Fibroblast of villous mesenchyme (primary cell): ENCODE results near the gene TUBG2. TPM values are rescaled to one million over a fixed set of nuclear protein-coding genes. Genes with fewer than 3 reads are reported as not detected.

Experiments
- DNase-seq: peaks from one replicate; pipeline ENCODE4 v3.0.0-alpha.2; 2010; ENCODE audit warnings: low read depth
- H3K4me3 ChIP-seq: 2 replicates; pipeline ENCODE4 v1.5.1; 2011; ENCODE audit warnings: low read depth, mild to moderate bottlenecking, low read length
- total RNA-seq: library from RNA; depleted of rRNA; stranded (reverse); fragments of >200 nt; gene quantifications from 2 replicates; pipeline ENCODE4 v1.2.3, GENCODE V29; 2012
- TF ChIP-seq, protein P1 (sequence below): IDR thresholded peaks from 2 replicates; pipeline ENCODE4 v1.5.1; 2012; ENCODE audit warnings: low read depth, mild to moderate bottlenecking, low read length; ENCODE audit not compliant: insufficient read depth

TUBG2 gene
- total RNA-seq, 1 donor = 11.7 TPM

DNA sequence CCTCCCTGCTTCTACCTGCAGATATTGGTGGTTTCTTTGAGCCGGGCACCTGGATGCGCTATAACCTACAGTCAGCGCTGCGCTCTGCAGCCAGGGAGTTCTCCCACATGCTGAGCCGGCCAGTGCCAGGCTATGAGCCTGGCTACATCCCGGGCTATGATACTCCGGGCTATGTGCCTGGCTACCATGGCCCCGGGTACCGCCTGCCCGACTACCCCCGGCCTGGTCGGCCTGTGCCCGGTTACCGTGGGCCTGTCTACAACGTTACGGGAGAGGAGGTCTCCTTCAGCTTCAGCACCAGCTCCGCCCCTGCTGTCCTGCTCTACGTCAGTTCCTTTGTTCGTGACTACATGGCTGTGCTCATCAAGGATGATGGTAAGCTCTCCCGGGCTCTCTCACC lies 36.4 kb downstream of the TUBG2 start:
- no peak for DNase-seq
- H3K4me3 ChIP-seq = no peak overlapping the region
- TF ChIP-seq, protein P1, sequence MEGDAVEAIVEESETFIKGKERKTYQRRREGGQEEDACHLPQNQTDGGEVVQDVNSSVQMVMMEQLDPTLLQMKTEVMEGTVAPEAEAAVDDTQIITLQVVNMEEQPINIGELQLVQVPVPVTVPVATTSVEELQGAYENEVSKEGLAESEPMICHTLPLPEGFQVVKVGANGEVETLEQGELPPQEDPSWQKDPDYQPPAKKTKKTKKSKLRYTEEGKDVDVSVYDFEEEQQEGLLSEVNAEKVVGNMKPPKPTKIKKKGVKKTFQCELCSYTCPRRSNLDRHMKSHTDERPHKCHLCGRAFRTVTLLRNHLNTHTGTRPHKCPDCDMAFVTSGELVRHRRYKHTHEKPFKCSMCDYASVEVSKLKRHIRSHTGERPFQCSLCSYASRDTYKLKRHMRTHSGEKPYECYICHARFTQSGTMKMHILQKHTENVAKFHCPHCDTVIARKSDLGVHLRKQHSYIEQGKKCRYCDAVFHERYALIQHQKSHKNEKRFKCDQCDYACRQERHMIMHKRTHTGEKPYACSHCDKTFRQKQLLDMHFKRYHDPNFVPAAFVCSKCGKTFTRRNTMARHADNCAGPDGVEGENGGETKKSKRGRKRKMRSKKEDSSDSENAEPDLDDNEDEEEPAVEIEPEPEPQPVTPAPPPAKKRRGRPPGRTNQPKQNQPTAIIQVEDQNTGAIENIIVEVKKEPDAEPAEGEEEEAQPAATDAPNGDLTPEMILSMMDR = no peak

DNA sequence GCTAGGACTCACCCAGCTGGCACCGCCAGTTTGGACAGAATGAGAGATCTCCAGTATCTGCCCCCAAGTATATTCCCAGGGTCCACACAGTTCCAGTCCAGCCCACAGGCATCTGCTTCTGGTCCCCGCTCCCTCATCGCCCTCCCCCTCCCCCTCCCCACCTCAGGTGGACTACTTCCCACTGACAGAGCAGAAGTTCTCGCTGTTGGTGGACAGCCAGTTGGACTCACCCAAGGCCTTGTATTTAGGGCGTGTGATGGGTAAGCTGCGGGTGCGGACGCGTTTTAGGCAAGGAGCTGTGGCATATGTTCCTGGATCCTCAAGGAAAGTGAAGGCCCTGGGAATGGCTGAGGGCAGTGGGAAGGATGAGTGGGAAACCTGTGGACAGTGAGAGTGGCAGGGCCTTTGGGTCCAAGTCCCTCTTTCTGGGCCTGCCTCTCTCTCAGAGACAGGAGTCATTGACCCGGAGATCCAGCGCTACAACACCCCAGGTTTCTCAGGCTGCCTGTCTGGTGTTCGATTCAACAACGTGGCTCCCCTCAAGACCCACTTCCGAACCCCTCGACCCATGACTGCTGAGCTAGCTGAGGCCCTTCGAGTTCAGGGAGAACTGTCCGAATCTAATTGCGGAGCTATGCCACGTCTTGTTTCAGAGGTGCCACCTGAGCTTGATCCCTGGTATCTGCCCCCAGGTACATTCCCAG lies 38.2 kb downstream of the TUBG2 start:
- no peak overlapping the region for H3K4me3 ChIP-seq
- DNase-seq = no peak
- TF ChIP-seq, protein P1 = no peak

DNA sequence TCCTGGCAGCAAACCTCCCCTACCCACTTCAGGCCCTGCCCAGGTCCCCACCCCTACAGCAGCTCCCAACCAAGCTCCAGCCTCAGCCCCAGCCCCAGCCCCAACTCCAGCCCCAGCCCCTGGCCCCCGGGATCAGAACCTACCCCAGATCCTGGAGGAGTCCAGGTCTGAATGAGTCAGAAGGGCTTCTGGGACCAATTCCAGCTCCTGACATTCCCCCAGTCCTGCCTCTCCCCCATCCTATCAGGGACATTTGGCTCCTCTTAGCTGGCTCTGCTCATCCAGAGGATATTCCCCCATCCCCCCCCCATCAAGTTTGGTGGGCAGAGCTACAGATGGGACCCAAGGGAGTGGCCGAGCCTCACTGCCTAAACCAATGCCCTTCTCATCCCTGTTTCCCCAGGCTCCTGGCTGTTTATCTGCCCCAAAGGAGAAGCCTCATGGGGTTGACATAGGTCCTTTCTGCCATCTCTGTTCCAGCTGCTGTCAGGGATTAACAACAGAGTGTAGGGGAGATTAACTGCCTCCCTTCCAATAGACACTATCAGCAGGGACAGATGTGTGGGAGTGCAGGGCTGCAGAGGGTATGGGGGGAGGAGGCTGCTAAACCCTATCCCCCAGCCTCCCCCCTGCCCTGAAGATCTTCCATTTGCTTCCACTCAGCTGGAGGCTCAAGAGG lies 39.8 kb downstream of the TUBG2 start:
- TF ChIP-seq, protein P1 = no peak
- peak; percentile 75 for DNase-seq
- no peak overlapping the region for H3K4me3 ChIP-seq

DNA sequence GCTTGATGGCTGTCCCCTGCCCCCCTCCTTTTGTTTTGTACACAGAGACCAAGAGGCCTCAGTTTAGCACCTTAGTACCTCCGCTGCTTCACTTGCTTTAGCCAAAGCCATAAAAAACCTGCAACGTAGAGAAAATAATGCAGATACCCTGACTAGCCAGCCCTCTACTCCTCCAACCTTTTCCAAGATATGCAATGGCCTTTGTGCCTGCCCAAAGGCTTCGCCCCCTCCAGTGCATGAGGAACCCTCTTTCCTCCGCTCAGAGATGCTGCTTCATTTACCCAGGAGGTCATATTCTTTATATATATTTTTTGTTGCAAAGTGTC lies 40.3 kb downstream of the TUBG2 start:
- TF ChIP-seq, protein P1 = no peak
- no peak overlapping the region for H3K4me3 ChIP-seq
- no peak for DNase-seq

DNA sequence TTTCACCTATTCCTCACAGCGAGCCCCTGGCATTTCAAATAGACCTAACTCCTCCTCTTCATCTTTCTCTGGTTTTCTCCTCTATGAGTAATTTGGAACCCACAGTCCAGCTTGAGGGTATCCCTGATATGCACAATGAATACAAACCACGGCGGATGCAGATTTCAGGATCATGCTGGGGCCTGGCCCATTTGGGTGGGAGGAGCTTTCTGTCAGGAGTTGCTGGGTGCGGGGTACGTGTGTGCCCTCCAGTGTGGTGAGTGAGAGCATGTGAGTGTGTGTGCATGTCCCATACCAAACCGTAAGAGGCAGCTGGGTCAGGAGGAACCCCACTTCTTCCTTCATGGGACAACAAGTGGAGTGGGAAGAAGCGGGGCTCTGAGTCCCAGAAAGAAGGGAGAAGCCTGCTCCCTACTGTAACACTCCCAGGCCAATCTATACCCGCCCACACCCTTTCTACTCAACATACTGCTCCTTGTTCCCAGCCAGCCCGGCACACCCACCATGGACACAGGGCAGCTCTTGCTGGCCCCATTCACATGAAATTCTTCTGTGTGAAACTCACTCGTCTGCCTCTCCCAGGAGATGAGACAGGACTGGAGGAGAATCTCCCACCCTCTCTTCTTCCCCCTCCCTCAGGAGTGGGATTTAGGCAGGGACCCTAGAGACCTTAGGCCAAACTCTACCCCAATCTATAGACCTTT lies 41.7 kb downstream of the TUBG2 start:
- no peak for DNase-seq

DNA sequence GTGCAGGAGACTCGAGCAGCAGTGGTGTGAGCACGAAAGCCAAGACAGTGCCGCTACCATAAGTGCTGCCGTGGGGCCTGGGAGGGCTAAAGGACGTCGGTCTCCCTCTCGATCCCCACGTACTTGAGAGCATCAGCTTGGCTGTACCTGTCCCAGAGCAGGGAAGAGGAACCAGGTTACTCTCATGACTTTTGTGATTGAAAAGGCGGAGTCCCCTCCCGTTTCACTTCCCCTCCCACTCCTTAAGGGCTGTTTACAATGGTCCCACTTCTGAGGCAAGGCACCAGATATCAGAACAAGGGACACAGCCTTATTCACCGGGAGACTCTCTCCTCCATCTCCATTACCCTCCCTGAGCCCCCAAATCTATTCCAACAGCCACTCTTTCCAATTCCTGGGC lies 43.4 kb downstream of the TUBG2 start:
- TF ChIP-seq, protein P1 = no peak
- no peak for DNase-seq
- H3K4me3 ChIP-seq = no peak overlapping the region

More for the DNA sequence above, 41.7 kb downstream of the TUBG2 start:
- H3K4me3 ChIP-seq = no peak overlapping the region
- TF ChIP-seq, protein P1 = no peak

DNA sequence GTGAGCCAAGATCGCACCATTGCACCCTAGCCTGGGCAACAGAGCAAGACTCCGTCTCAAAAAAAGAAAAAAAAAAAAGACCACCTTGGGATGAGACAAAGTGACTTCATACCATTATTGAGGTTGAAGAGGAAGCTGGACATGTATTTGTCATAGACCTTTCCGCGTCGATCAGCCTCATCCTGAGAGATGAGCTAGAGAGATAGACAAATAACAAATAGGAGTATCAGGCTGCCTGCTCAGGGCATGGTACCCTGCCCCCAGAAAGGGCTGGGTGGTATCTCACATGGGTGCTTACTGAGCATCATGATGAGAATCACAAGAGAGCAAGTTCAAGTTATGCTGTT lies 45.4 kb downstream of the TUBG2 start:
- TF ChIP-seq, protein P1 = no peak
- H3K4me3 ChIP-seq = no peak overlapping the region
- DNase-seq = no peak
